ENCODE measurements around the gene ACADVL.

Gene ACADVL

GRCh38 chr17:7217113-7217987 lies 2.4 kb upstream of the ACADVL start:
- no peak for DNase-seq

- no peak for DNase-seq
Measured at GRCh38 chr17:7218166-7218565, 1.6 kb upstream of the ACADVL start.

- DNase-seq = no peak
Measured at GRCh38 chr17:7218758-7219157, 980 bp upstream of the ACADVL start.

- DNase-seq = no peak
Measured at GRCh38 chr17:7219229-7219811, 418 bp upstream of the ACADVL start.

GRCh38 chr17:7220593-7221277 lies 997 bp downstream of the ACADVL start:
- DNase-seq = no peak

GRCh38 chr17:7221278-7222092 lies 1.7 kb downstream of the ACADVL start:
- no peak for DNase-seq

- DNase-seq = no peak
Measured at GRCh38 chr17:7222093-7222971, 2.6 kb downstream of the ACADVL start.

- no peak for DNase-seq
Measured at GRCh38 chr17:7222972-7223292, 3.2 kb downstream of the ACADVL start.

- no peak for DNase-seq
Measured at GRCh38 chr17:7223375-7223774, 3.6 kb downstream of the ACADVL start.

GRCh38 chr17:7224110-7224509 lies 4.4 kb downstream of the ACADVL start:
- DNase-seq = no peak

GRCh38 chr17:7224661-7225111 lies 4.9 kb downstream of the ACADVL start:
- no peak for DNase-seq

- no peak for DNase-seq
Measured at GRCh38 chr17:7225711-7226331, 6.1 kb downstream of the ACADVL start.

GRCh38 chr17:7226721-7227710 lies 7.3 kb downstream of the ACADVL start:
- no peak for DNase-seq

- DNase-seq = no peak
Measured at GRCh38 chr17:7228920-7229319, 9.2 kb downstream of the ACADVL start.

GRCh38 chr17:7229504-7229903 lies 9.8 kb downstream of the ACADVL start:
- no peak for DNase-seq

GRCh38 chr17:7232114-7232513 lies 12.4 kb downstream of the ACADVL start:
- DNase-seq = no peak

- no peak for DNase-seq
Measured at GRCh38 chr17:7233701-7234082, 14.0 kb downstream of the ACADVL start.

- peak; percentile 84 for DNase-seq
Measured at GRCh38 chr17:7234083-7234951, 14.6 kb downstream of the ACADVL start, which contains the start of gene DVL2. TSS of gene DVL2 (minus strand) at chr17:7234517. CDS start at chr17:7234262, 255 bp downstream.

Data from activated gamma-delta T cell (primary cell).